HEK293 (cell line): Measurements from ENCODE around the gene TCF3.

Experiments
- CTCF ChIP-seq: fragments of 450-650 bp; formaldehyde crosslinking; IDR thresholded peaks from 2 replicates; pipeline ENCODE4 v1.5.1; 2016; ENCODE audit warnings: missing biosample characterization, missing genetic modification characterization
- KLF7 ChIP-seq: fragments of 450-650 bp; formaldehyde crosslinking; IDR thresholded peaks from 2 replicates; pipeline ENCODE4 v1.5.1; 2016; ENCODE audit warnings: missing biosample characterization, missing genetic modification characterization, borderline replicate concordance
- KLF8 ChIP-seq: fragments of 450-650 bp; formaldehyde crosslinking; IDR thresholded peaks from 2 replicates; pipeline ENCODE4 v1.5.1; 2016; ENCODE audit warnings: missing biosample characterization, missing genetic modification characterization
- MEIS1 ChIP-seq: sonication (generic); formaldehyde crosslinking; IDR thresholded peaks from 2 replicates; pipeline ENCODE4 v1.8.1; 2022; ENCODE audit warnings: missing genetic modification reagents, mild to moderate bottlenecking, borderline replicate concordance
- MZF1 ChIP-seq: fragments of 450-650 bp; formaldehyde crosslinking; IDR thresholded peaks from 2 replicates; pipeline ENCODE4 v1.5.1; 2017; ENCODE audit warnings: missing biosample characterization, missing genetic modification characterization, borderline replicate concordance
- OSR2 ChIP-seq: fragments of 450-650 bp; formaldehyde crosslinking; IDR thresholded peaks from 2 replicates; pipeline ENCODE4 v1.5.1; 2016; ENCODE audit warnings: missing biosample characterization, missing genetic modification characterization
- PRDM6 ChIP-seq: fragments of 450-650 bp; formaldehyde crosslinking; IDR thresholded peaks from 2 replicates; pipeline ENCODE4 v1.5.1; 2017; ENCODE audit warnings: missing biosample characterization, missing genetic modification characterization
- RBAK ChIP-seq: fragments of 450-650 bp; formaldehyde crosslinking; IDR thresholded peaks from 2 replicates; pipeline ENCODE4 v1.5.1; 2016; ENCODE audit warnings: missing biosample characterization, missing genetic modification characterization
- YY1 ChIP-seq: fragments of 450-650 bp; formaldehyde crosslinking; IDR thresholded peaks from 2 replicates; pipeline ENCODE4 v1.5.1; 2018; ENCODE audit warnings: missing biosample characterization, missing genetic modification characterization
- ZBTB17 ChIP-seq: fragments of 450-650 bp; formaldehyde crosslinking; IDR thresholded peaks from 2 replicates; pipeline ENCODE4 v1.5.1; 2016; ENCODE audit warnings: missing biosample characterization, missing genetic modification characterization
- ZBTB26 ChIP-seq: fragments of 450-650 bp; formaldehyde crosslinking; optimal IDR thresholded peaks from 2 replicates; pipeline ENCODE3; 2016; ENCODE audit warnings: missing biosample characterization, mild to moderate bottlenecking, missing genetic modification characterization
- ZIC2 ChIP-seq: fragments of 450-650 bp; formaldehyde crosslinking; IDR thresholded peaks from 2 replicates; pipeline ENCODE4 v1.5.1; 2016; ENCODE audit warnings: missing biosample characterization, missing genetic modification characterization
- ZNF114 ChIP-seq: fragments of 450-650 bp; formaldehyde crosslinking; IDR thresholded peaks from 2 replicates; pipeline ENCODE4 v1.5.0; 2017; ENCODE audit warnings: missing biosample characterization, missing genetic modification characterization
- ZNF16 ChIP-seq: fragments of 450-650 bp; formaldehyde crosslinking; IDR thresholded peaks from 2 replicates; pipeline ENCODE4 v1.5.1; 2016; ENCODE audit warnings: low read depth, missing biosample characterization, missing genetic modification characterization
- ZNF184 ChIP-seq: fragments of 450-650 bp; IDR thresholded peaks from 2 replicates; pipeline ENCODE4 v1.5.1; 2018; ENCODE audit warnings: missing biosample characterization, mild to moderate bottlenecking, missing genetic modification characterization
- ZNF2 ChIP-seq: fragments of 450-650 bp; formaldehyde crosslinking; IDR thresholded peaks from 2 replicates; pipeline ENCODE4 v1.5.1; 2016; ENCODE audit warnings: missing biosample characterization, missing genetic modification characterization
- ZNF239 ChIP-seq: fragments of 450-650 bp; formaldehyde crosslinking; IDR thresholded peaks from 2 replicates; pipeline ENCODE4 v1.5.1; 2016; ENCODE audit warnings: missing biosample characterization, missing genetic modification characterization
- ZNF324 ChIP-seq: fragments of 450-650 bp; formaldehyde crosslinking; IDR thresholded peaks from 2 replicates; pipeline ENCODE4 v1.5.1; 2016; ENCODE audit warnings: missing biosample characterization, missing genetic modification characterization
- ZNF362 ChIP-seq: fragments of 450-650 bp; formaldehyde crosslinking; IDR thresholded peaks from 2 replicates; pipeline ENCODE4 v1.5.1; 2016; ENCODE audit warnings: missing biosample characterization, missing genetic modification characterization
- ZNF416 ChIP-seq: fragments of 450-650 bp; formaldehyde crosslinking; IDR thresholded peaks from 2 replicates; pipeline ENCODE4 v1.5.1; 2016; ENCODE audit warnings: missing biosample characterization, missing genetic modification characterization
- ZNF423 ChIP-seq: fragments of 450-650 bp; formaldehyde crosslinking; IDR thresholded peaks from 2 replicates; pipeline ENCODE4 v1.5.1; 2016; ENCODE audit warnings: missing biosample characterization, missing genetic modification characterization
- ZNF433 ChIP-seq: fragments of 450-650 bp; formaldehyde crosslinking; IDR thresholded peaks from 2 replicates; pipeline ENCODE4 v1.5.1; 2016; ENCODE audit warnings: missing biosample characterization, missing genetic modification characterization, low read depth
- ZNF501 ChIP-seq: fragments of 450-650 bp; formaldehyde crosslinking; IDR thresholded peaks from 2 replicates; pipeline ENCODE4 v1.5.1; 2016; ENCODE audit warnings: missing biosample characterization, missing genetic modification characterization
- ZNF521 ChIP-seq: fragments of 450-650 bp; formaldehyde crosslinking; IDR thresholded peaks from 2 replicates; pipeline ENCODE4 v1.5.1; 2017; ENCODE audit warnings: missing biosample characterization, mild to moderate bottlenecking, missing genetic modification characterization
- ZNF623 ChIP-seq: fragments of 450-650 bp; formaldehyde crosslinking; IDR thresholded peaks from 2 replicates; pipeline ENCODE4 v1.5.1; 2016; ENCODE audit warnings: missing biosample characterization, missing genetic modification characterization
- ZNF654 ChIP-seq: fragments of 450-650 bp; formaldehyde crosslinking; IDR thresholded peaks from 2 replicates; pipeline ENCODE4 v1.5.1; 2016; ENCODE audit warnings: low read depth, missing biosample characterization, missing genetic modification characterization
- ZNF704 ChIP-seq: fragments of 450-650 bp; formaldehyde crosslinking; IDR thresholded peaks from 2 replicates; pipeline ENCODE4 v1.5.1; 2016; ENCODE audit warnings: missing biosample characterization, missing genetic modification characterization
- ZNF707 ChIP-seq: fragments of 450-650 bp; formaldehyde crosslinking; IDR thresholded peaks from 2 replicates; pipeline ENCODE4 v1.5.1; 2016; ENCODE audit warnings: missing biosample characterization, missing genetic modification characterization
- ZNF776 ChIP-seq: fragments of 450-650 bp; formaldehyde crosslinking; IDR thresholded peaks from 2 replicates; pipeline ENCODE4 v1.5.0; 2017; ENCODE audit warnings: missing biosample characterization, missing genetic modification characterization, borderline replicate concordance
- ZNF785 ChIP-seq: fragments of 450-650 bp; formaldehyde crosslinking; IDR thresholded peaks from 2 replicates; pipeline ENCODE4 v1.5.1; 2016; ENCODE audit warnings: missing biosample characterization, missing genetic modification characterization
- ZNF837 ChIP-seq: fragments of 450-650 bp; formaldehyde crosslinking; IDR thresholded peaks from 2 replicates; pipeline ENCODE4 v1.5.1; 2016; ENCODE audit warnings: missing biosample characterization, missing genetic modification characterization
- ZSCAN16 ChIP-seq: fragments of 450-650 bp; formaldehyde crosslinking; IDR thresholded peaks from 2 replicates; pipeline ENCODE4 v1.5.1; 2016; ENCODE audit warnings: missing biosample characterization, missing genetic modification characterization
- ZSCAN4 ChIP-seq: fragments of 450-650 bp; formaldehyde crosslinking; IDR thresholded peaks from 2 replicates; pipeline ENCODE4 v1.5.1; 2017; ENCODE audit warnings: missing biosample characterization, missing genetic modification characterization

Gene TCF3

GRCh38 chr19:1652471-1653299, at the start of gene TCF3 (continued):
- TF ChIP-seq ZBTB26 (peak; percentile 85), ZIC2 (tag by site-specific recombination) (peak; percentile 74), ZNF362 (tag by site-specific recombination) (no peak), ZNF2 (tag by site-specific recombination) (peak; percentile 87), RBAK (no peak), ZNF501 (tag by site-specific recombination) (0 out of 2 replicates have a peak, but pooled peaks have one; percentile 74), KLF7 (tag by site-specific recombination) (peak; percentile 100), OSR2 (tag by site-specific recombination) (no peak; the same call in 1 of the 2 replicates), ZBTB17 (peak; percentile 84), ZNF707 (tag by site-specific recombination) (peak; percentile 68; the same call in 1 of the 2 replicates), ZNF184 (tag by site-specific recombination) (no peak), ZNF324 (tag by site-specific recombination) (peak; percentile 99), ZNF785 (peak; percentile 73; the same call in 1 of the 2 replicates), ZNF16 (tag by site-specific recombination) (no peak), ZNF623 (tag by site-specific recombination) (peak; percentile 33), ZNF521 (no peak), ZNF776 (no peak), ZNF704 (peak; percentile 62; the same call in 1 of the 2 replicates), ZNF114 (tag by site-specific recombination) (no peak), ZNF239 (tag by site-specific recombination) (0 out of 2 replicates have a peak, but pooled peaks have one; percentile 53), ZSCAN4 (tag by site-specific recombination) (peak; percentile 73), YY1 (peak; percentile 88), ZNF837 (tag by site-specific recombination) (no peak), PRDM6 (tag by site-specific recombination) (peak; percentile 38; the same call in 1 of the 2 replicates), MEIS1 (no peak), ZNF433 (tag by site-specific recombination) (no peak), MZF1 (tag by site-specific recombination) (no peak), ZNF654 (tag by site-specific recombination) (no peak), ZSCAN16 (tag by site-specific recombination) (no peak), ZNF423 (tag by site-specific recombination) (no peak), CTCF (tag by site-specific recombination) (no peak), KLF8 (tag by site-specific recombination) (peak; percentile 100), ZNF416 (tag by site-specific recombination) (no peak)
